SK-N-MC (cell line): ENCODE measurements around the gene PPIA.

Experiments
- DNase-seq: peaks from one replicate; pipeline ENCODE4 v3.0.0-alpha.2; 2011; ENCODE audit warnings: low read depth, low spot score
- H3K27ac ChIP-seq: fragments of 200-600 bp; sonication (generic); 2 replicates; pipeline ENCODE4 v1.5.1; 2016; ENCODE audit warnings: mixed run types
- H3K36me3 ChIP-seq: fragments of 200-600 bp; sonication (generic); 2 replicates; pipeline ENCODE4 v1.6.1; 2017; ENCODE audit warnings: antibody characterized with exemption, low read length, mixed read lengths; ENCODE audit not compliant: insufficient read depth
- H3K4me3 ChIP-seq: fragments of 200-600 bp; sonication (generic); 2 replicates; pipeline ENCODE4 v1.5.1; 2016
- H3K9ac ChIP-seq: fragments of 200-600 bp; sonication (generic); 2 replicates; pipeline ENCODE4 v1.8.0; 2017; ENCODE audit warnings: mixed run types, mixed read lengths; ENCODE audit not compliant: insufficient read length
- H3K9me3 ChIP-seq: fragments of 200-600 bp; sonication (generic); 2 replicates; pipeline ENCODE4 v1.6.1; 2017; ENCODE audit warnings: low read depth, mild to moderate bottlenecking, antibody characterized with exemption, low read length, moderate library complexity, mixed read lengths
- EZH2 ChIP-seq: fragments of 200-600 bp; sonication (generic); IDR thresholded peaks from one replicate; pipeline ENCODE4 v1.6.1; 2017; ENCODE audit warnings: antibody characterized with exemption
- FOXP2 ChIP-seq: optimal IDR thresholded peaks from 2 replicates; pipeline ENCODE3; 2011; ENCODE audit warnings: mild to moderate bottlenecking, moderate library complexity; ENCODE audit not compliant: insufficient read depth; ENCODE audit errors: extremely low read length, control extremely low read depth
- POLR2AphosphoS5 ChIP-seq: IDR thresholded peaks from 2 replicates; pipeline ENCODE4 v1.6.1; 2012; ENCODE audit warnings: mild to moderate bottlenecking, low read depth, low read length, borderline replicate concordance

Gene PPIA

GRCh38 chr7:44762300-44762699 is 34.2 kb upstream of the PPIA start:
- H3K27ac ChIP-seq, result no peak overlapping the region
- no peak for DNase-seq
- peaks cover 83% of the 10 kb centered on the region; the same call in 1 of the 2 replicates for H3K36me3 ChIP-seq
- H3K4me3 ChIP-seq, result no peak overlapping the region
- no peaks in the 10 kb centered on the region for H3K9me3 ChIP-seq
- TF ChIP-seq EZH2 (no peak), FOXP2 (no peak), POLR2AphosphoS5 (no peak)
- no peak overlapping the region for H3K9ac ChIP-seq

- Histone ChIP-seq H3K9ac (no peak overlapping the region), H3K4me3 (no peak overlapping the region), H3K36me3 (peaks cover 85% of the 10 kb centered on the region; the same call in 1 of the 2 replicates), H3K9me3 (no peaks in the 10 kb centered on the region), H3K27ac (no peak overlapping the region)
- TF ChIP-seq FOXP2, result no peak
- no peak for TF ChIP-seq EZH2
- TF ChIP-seq POLR2AphosphoS5, result no peak
- no peak for DNase-seq
Observed at GRCh38 chr7:44762726-44763522, 33.6 kb upstream of the PPIA start.

DNA sequence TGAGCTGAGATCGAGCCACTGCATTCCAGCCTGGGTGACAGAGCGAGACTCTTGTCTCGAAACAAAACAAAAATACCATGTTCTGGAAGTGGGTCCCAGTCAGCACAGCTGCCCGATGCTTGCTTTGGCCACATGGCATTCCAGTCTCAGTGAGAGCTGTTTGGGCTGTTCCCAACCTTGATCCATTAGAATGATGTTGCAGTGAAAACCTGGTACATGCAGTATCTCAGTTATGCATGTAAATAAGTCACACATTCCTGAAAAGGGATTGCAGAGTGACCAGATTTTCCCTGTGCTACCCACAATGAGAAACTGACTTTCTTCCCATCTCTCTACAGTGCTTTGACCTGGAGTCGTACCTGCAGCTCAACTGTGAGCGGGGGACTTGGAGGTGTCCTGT is 32.4 kb upstream of the PPIA start:
- peaks cover 84% of the 10 kb centered on the region; the same call in 1 of the 2 replicates for H3K36me3 ChIP-seq
- no peak overlapping the region for H3K27ac ChIP-seq
- H3K9ac ChIP-seq, result no peak overlapping the region
- no peaks in the 10 kb centered on the region for H3K9me3 ChIP-seq
- DNase-seq, result no peak
- TF ChIP-seq POLR2AphosphoS5 (no peak), EZH2 (no peak)
- no peak overlapping the region for H3K4me3 ChIP-seq

- TF ChIP-seq EZH2, result no peak
- no peak for TF ChIP-seq POLR2AphosphoS5
- no peak for TF ChIP-seq FOXP2
- H3K27ac ChIP-seq, result no peak overlapping the region
Observed at GRCh38 chr7:44764665-44765578, 31.6 kb upstream of the PPIA start.

GRCh38 chr7:44765579-44766415 is 30.7 kb upstream of the PPIA start:
- Histone ChIP-seq H3K9me3 (no peaks in the 10 kb centered on the region), H3K4me3 (no peak overlapping the region), H3K9ac (no peak overlapping the region), H3K27ac (no peak overlapping the region), H3K36me3 (peaks cover 69% of the 10 kb centered on the region; the same call in 1 of the 2 replicates)
- DNase-seq, result no peak
- TF ChIP-seq EZH2 (no peak), POLR2AphosphoS5 (no peak), FOXP2 (no peak)

More at GRCh38 chr7:44764665-44765578, 31.6 kb upstream of the PPIA start:
- no peaks in the 10 kb centered on the region for H3K9me3 ChIP-seq
- no peak overlapping the region for H3K9ac ChIP-seq
- H3K4me3 ChIP-seq, result no peak overlapping the region
- DNase-seq, result no peak
- peaks cover 77% of the 10 kb centered on the region; the same call in 1 of the 2 replicates for H3K36me3 ChIP-seq

- Histone ChIP-seq H3K9ac (no peak overlapping the region), H3K9me3 (no peaks in the 10 kb centered on the region), H3K27ac (no peak overlapping the region), H3K36me3 (peaks cover 63% of the 10 kb centered on the region; the same call in 1 of the 2 replicates), H3K4me3 (no peak overlapping the region)
- TF ChIP-seq FOXP2, result no peak
- TF ChIP-seq EZH2, result no peak
- no peak for DNase-seq
Observed at GRCh38 chr7:44766416-44766801, 30.1 kb upstream of the PPIA start.

- Histone ChIP-seq H3K36me3 (peaks cover 56% of the 10 kb centered on the region; the same call in 1 of the 2 replicates), H3K9ac (no peak overlapping the region), H3K27ac (no peak overlapping the region)
Observed at GRCh38 chr7:44767134-44767911, 29.2 kb upstream of the PPIA start.

More at GRCh38 chr7:44767134-44767911, 29.2 kb upstream of the PPIA start:
- H3K9me3 ChIP-seq, result no peaks in the 10 kb centered on the region
- no peak for TF ChIP-seq EZH2
- no peak for TF ChIP-seq FOXP2
- no peak for TF ChIP-seq POLR2AphosphoS5
- DNase-seq, result no peak
- H3K4me3 ChIP-seq, result no peak overlapping the region
